HEK293 (cell line): ENCODE measurements around the gene DYRK2.

Experiments used
- CTCF ChIA-PET: fragments of 350-600 bp; formaldehyde crosslinking; extraction: SDS; loops from one replicate; lab custom pipeline; 2021; ENCODE audit warnings: antibody characterized with exemption; lab: Yijun Ruan, JAX
- POLR2A ChIA-PET: fragments of 300-600 bp; formaldehyde crosslinking; extraction: SDS; loops from one replicate; lab custom pipeline; 2020; ENCODE audit warnings: antibody characterized with exemption, inconsistent platforms; lab: Yijun Ruan, JAX
- H3K27ac ChIP-seq: fragments of 200-500 bp; sonication (Bioruptor generic); 2 replicates; pipeline ENCODE4 v1.5.1; 2014; ENCODE audit warnings: low read depth, low read length, control low read depth, inconsistent platforms; ENCODE audit errors: extremely low read depth
- H3K36me3 ChIP-seq, 2 experiments: fragments of 200-500 bp in 1 of 2; sonication (Bioruptor generic) in 1 of 2; 1 replicate in 1 of 2; 2 replicates in 1 of 2; pipeline ENCODE4 v1.5.1; 2014 to 2017; ENCODE audit warnings: inconsistent platforms in 2 of 2, low read length in 2 of 2; ENCODE audit not compliant: control insufficient read depth in 2 of 2, insufficient read depth in 1 of 2
- H3K4me1 ChIP-seq: fragments of 200-500 bp; sonication (Bioruptor generic); 2 replicates; pipeline ENCODE4 v1.5.1; 2014; ENCODE audit warnings: mild to moderate bottlenecking, low read length, inconsistent platforms; ENCODE audit not compliant: control insufficient read depth, insufficient read depth
- H3K4me3 ChIP-seq: 2 replicates; pipeline ENCODE4 v1.5.1; 2011; ENCODE audit warnings: low read depth, mild to moderate bottlenecking, control low read depth, low read length, moderate library complexity
- H3K9me3 ChIP-seq: fragments of 200-500 bp; sonication (Bioruptor generic); 2 replicates; pipeline ENCODE4 v1.5.1; 2014; ENCODE audit warnings: low read depth, low read length, inconsistent platforms; ENCODE audit not compliant: control insufficient read depth, insufficient read depth
- KLF7 ChIP-seq: fragments of 450-650 bp; formaldehyde crosslinking; IDR thresholded peaks from 2 replicates; pipeline ENCODE4 v1.5.1; 2016; ENCODE audit warnings: missing biosample characterization, missing genetic modification characterization, borderline replicate concordance
- SCRT1 ChIP-seq: fragments of 450-650 bp; formaldehyde crosslinking; IDR thresholded peaks from 2 replicates; pipeline ENCODE4 v1.5.1; 2016; ENCODE audit warnings: missing biosample characterization, missing genetic modification characterization, borderline replicate concordance
- TRIM28 ChIP-seq: IDR thresholded peaks from 2 replicates; pipeline ENCODE4 v1.6.1; 2011; ENCODE audit warnings: low read length, control low read depth, borderline replicate concordance
- WT1 ChIP-seq: fragments of 450-650 bp; formaldehyde crosslinking; IDR thresholded peaks from 2 replicates; pipeline ENCODE4 v1.5.1; 2016; ENCODE audit warnings: missing biosample characterization, missing genetic modification characterization
- ZBTB1 ChIP-seq: fragments of 450-650 bp; formaldehyde crosslinking; IDR thresholded peaks from 2 replicates; pipeline ENCODE4 v1.5.1; 2016; ENCODE audit warnings: missing biosample characterization, missing genetic modification characterization
- ZBTB17 ChIP-seq: fragments of 450-650 bp; formaldehyde crosslinking; IDR thresholded peaks from 2 replicates; pipeline ENCODE4 v1.5.1; 2016; ENCODE audit warnings: missing biosample characterization, missing genetic modification characterization
- ZBTB48 ChIP-seq: fragments of 450-650 bp; formaldehyde crosslinking; IDR thresholded peaks from 2 replicates; pipeline ENCODE4 v1.5.1; 2016; ENCODE audit warnings: missing biosample characterization, missing genetic modification characterization
- ZEB2 ChIP-seq: fragments of 450-650 bp; formaldehyde crosslinking; IDR thresholded peaks from 2 replicates; pipeline ENCODE4 v1.5.1; 2016; ENCODE audit warnings: missing biosample characterization, missing genetic modification characterization
- ZFP41 ChIP-seq: fragments of 450-650 bp; formaldehyde crosslinking; IDR thresholded peaks from 2 replicates; pipeline ENCODE4 v1.5.1; 2016; ENCODE audit warnings: missing biosample characterization, missing genetic modification characterization, borderline replicate concordance
- ZNF214 ChIP-seq: fragments of 450-650 bp; formaldehyde crosslinking; IDR thresholded peaks from 2 replicates; pipeline ENCODE4 v1.5.1; 2017; ENCODE audit warnings: missing biosample characterization, mild to moderate bottlenecking, missing genetic modification characterization, borderline replicate concordance
- ZNF302 ChIP-seq: fragments of 450-650 bp; formaldehyde crosslinking; IDR thresholded peaks from 2 replicates; pipeline ENCODE4 v1.5.1; 2016; ENCODE audit warnings: missing biosample characterization, missing genetic modification characterization, low read depth
- ZNF404 ChIP-seq: fragments of 450-650 bp; formaldehyde crosslinking; IDR thresholded peaks from 2 replicates; pipeline ENCODE4 v1.5.1; 2017; ENCODE audit warnings: missing biosample characterization, missing genetic modification characterization
- ZNF416 ChIP-seq: fragments of 450-650 bp; formaldehyde crosslinking; IDR thresholded peaks from 2 replicates; pipeline ENCODE4 v1.5.1; 2016; ENCODE audit warnings: missing biosample characterization, missing genetic modification characterization
- ZNF473 ChIP-seq: fragments of 450-650 bp; formaldehyde crosslinking; IDR thresholded peaks from 2 replicates; pipeline ENCODE4 v1.5.1; 2017; ENCODE audit warnings: missing biosample characterization, missing genetic modification characterization
- ZNF596 ChIP-seq: fragments of 450-650 bp; IDR thresholded peaks from 2 replicates; pipeline ENCODE4 v1.5.0; 2018; ENCODE audit warnings: missing biosample characterization, mild to moderate bottlenecking, missing genetic modification characterization, moderate library complexity
- ZNF610 ChIP-seq: fragments of 450-650 bp; formaldehyde crosslinking; IDR thresholded peaks from 2 replicates; pipeline ENCODE4 v1.5.1; 2016; ENCODE audit warnings: missing biosample characterization, missing genetic modification characterization, borderline replicate concordance
- ZNF629 ChIP-seq: fragments of 450-650 bp; formaldehyde crosslinking; IDR thresholded peaks from 2 replicates; pipeline ENCODE4 v1.5.1; 2017; ENCODE audit warnings: missing biosample characterization, missing genetic modification characterization
- ZNF747 ChIP-seq: fragments of 450-650 bp; formaldehyde crosslinking; IDR thresholded peaks from 2 replicates; pipeline ENCODE4 v1.5.1; 2016; ENCODE audit warnings: missing biosample characterization, missing genetic modification characterization
- ZNF837 ChIP-seq: fragments of 450-650 bp; formaldehyde crosslinking; IDR thresholded peaks from 2 replicates; pipeline ENCODE4 v1.5.1; 2016; ENCODE audit warnings: missing biosample characterization, missing genetic modification characterization
- ZNF843 ChIP-seq: fragments of 450-650 bp; formaldehyde crosslinking; IDR thresholded peaks from 2 replicates; pipeline ENCODE4 v1.5.1; 2016; ENCODE audit warnings: missing biosample characterization, missing genetic modification characterization
- ZSCAN16 ChIP-seq: fragments of 450-650 bp; formaldehyde crosslinking; IDR thresholded peaks from 2 replicates; pipeline ENCODE4 v1.5.1; 2016; ENCODE audit warnings: missing biosample characterization, missing genetic modification characterization
- ZSCAN30 ChIP-seq: fragments of 450-650 bp; IDR thresholded peaks from 2 replicates; pipeline ENCODE4 v1.5.1; 2018; ENCODE audit warnings: missing biosample characterization, mild to moderate bottlenecking, missing genetic modification characterization, moderate library complexity
- TF ChIP-seq, protein P1 (sequence below): fragments of 450-650 bp; formaldehyde crosslinking; IDR thresholded peaks from 2 replicates; pipeline ENCODE4 v1.5.1; 2017; ENCODE audit warnings: missing biosample characterization, missing genetic modification characterization
- TF ChIP-seq, protein P2 (sequence below): fragments of 450-650 bp; formaldehyde crosslinking; IDR thresholded peaks from 2 replicates; pipeline ENCODE4 v1.5.1; 2016; ENCODE audit warnings: missing biosample characterization, missing genetic modification characterization
- TF ChIP-seq, protein P3 (sequence below): fragments of 450-650 bp; formaldehyde crosslinking; IDR thresholded peaks from 2 replicates; pipeline ENCODE4 v1.5.1; 2016; ENCODE audit warnings: missing biosample characterization, missing genetic modification characterization

The DYRK2 gene

DNA sequence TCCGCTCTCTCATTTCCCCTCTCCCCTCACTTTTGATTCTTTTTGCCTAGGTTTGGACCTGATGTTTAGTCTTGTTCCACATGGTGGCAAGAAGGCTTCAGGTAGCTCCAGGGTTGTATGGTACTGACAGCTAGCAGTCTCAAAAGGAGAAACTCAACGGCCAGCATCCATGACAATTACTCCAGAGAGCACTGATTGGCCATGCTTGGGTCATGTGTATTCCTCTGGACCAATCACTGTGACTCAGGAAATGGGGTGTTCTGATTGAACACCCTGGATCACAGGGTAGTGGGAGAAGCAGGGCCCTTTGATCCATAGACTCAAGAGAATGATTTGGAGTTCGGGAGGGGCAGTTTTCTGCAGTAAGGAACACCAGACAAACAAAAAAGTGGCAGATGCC, 45.3 kb downstream of the DYRK2 start:
- Histone ChIP-seq H3K4me3 (no peak overlapping the region), H3K4me1 (peaks cover 3% of the 10 kb centered on the region)
- TF ChIP-seq ZNF596 (tag by site-specific recombination) = no peak
- no peak for TF ChIP-seq KLF7 (tag by site-specific recombination)
- TF ChIP-seq ZNF416 (tag by site-specific recombination) = no peak
- no peak for TF ChIP-seq ZNF747 (tag by site-specific recombination)
- TF ChIP-seq ZNF404 = no peak
- no peak for TF ChIP-seq ZNF302 (tag by site-specific recombination)
- TF ChIP-seq ZNF837 = no peak
- no peak for TF ChIP-seq ZBTB1 (tag by site-specific recombination)
- TF ChIP-seq, all 188 proteins: peak for 0
- no peaks in the 10 kb centered on the region for H3K36me3 ChIP-seq
- no peak overlapping the region for H3K27ac ChIP-seq
- CTCF ChIA-PET = interaction anchor here (0.8 kb wide), 1 partner anchor 253 kb away, joined by 3 read pairs; no protein-coding TSS in a partner anchor
- no peaks in the 10 kb centered on the region for H3K9me3 ChIP-seq
- POLR2A ChIA-PET = no interaction called here

DNA sequence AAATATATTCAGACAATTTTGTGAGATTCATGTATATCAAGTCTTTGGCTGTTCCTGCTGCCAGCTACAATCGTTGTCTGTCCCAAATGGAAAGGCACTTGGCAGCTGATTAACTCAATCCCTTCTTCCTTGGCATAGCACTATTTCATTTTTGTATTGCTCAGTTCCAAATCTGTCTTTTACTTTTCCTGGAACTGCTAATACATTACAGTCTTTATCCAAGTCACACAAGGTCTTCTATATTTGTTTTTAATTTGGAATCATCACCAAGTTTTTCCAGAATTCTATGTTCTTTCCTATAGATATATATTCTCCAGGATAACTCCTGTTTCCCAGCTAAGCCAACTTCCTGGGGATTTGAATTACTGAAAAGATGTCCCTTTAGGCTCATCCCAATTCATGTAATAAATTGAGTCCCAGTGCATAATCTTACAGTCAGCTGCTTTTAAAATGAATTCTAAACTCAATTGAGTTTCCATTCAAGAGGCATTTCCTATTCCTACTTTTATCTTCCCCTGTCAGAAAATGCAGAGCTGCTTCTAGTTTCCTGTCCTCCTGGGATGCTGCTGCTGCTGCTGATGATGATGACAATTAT, 45.9 kb downstream of the DYRK2 start:
- H3K36me3 ChIP-seq = no peaks in the 10 kb centered on the region
- TF ChIP-seq ZNF843 (tag by site-specific recombination) = no peak
- TF ChIP-seq ZNF214 = no peak
- no peak for TF ChIP-seq ZBTB17 (tag by site-specific recombination)
- TF ChIP-seq WT1 (tag by site-specific recombination) = no peak
- TF ChIP-seq, protein P1, sequence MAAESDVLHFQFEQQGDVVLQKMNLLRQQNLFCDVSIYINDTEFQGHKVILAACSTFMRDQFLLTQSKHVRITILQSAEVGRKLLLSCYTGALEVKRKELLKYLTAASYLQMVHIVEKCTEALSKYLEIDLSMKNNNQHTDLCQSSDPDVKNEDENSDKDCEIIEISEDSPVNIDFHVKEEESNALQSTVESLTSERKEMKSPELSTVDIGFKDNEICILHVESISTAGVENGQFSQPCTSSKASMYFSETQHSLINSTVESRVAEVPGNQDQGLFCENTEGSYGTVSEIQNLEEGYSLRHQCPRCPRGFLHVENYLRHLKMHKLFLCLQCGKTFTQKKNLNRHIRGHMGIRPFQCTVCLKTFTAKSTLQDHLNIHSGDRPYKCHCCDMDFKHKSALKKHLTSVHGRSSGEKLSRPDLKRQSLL (tag by site-specific recombination) = no peak
- TF ChIP-seq, protein P2, sequence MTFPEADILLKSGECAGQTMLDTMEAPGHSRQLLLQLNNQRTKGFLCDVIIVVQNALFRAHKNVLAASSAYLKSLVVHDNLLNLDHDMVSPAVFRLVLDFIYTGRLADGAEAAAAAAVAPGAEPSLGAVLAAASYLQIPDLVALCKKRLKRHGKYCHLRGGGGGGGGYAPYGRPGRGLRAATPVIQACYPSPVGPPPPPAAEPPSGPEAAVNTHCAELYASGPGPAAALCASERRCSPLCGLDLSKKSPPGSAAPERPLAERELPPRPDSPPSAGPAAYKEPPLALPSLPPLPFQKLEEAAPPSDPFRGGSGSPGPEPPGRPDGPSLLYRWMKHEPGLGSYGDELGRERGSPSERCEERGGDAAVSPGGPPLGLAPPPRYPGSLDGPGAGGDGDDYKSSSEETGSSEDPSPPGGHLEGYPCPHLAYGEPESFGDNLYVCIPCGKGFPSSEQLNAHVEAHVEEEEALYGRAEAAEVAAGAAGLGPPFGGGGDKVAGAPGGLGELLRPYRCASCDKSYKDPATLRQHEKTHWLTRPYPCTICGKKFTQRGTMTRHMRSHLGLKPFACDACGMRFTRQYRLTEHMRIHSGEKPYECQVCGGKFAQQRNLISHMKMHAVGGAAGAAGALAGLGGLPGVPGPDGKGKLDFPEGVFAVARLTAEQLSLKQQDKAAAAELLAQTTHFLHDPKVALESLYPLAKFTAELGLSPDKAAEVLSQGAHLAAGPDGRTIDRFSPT (tag by site-specific recombination) = no peak
- no peak for TF ChIP-seq ZFP41 (tag by site-specific recombination)
- no peak for TF ChIP-seq ZBTB48 (tag by site-specific recombination)
- TF ChIP-seq ZEB2 (tag by site-specific recombination) = no peak
- TF ChIP-seq ZNF473 (tag by site-specific recombination) = no peak
- TF ChIP-seq, protein P3, sequence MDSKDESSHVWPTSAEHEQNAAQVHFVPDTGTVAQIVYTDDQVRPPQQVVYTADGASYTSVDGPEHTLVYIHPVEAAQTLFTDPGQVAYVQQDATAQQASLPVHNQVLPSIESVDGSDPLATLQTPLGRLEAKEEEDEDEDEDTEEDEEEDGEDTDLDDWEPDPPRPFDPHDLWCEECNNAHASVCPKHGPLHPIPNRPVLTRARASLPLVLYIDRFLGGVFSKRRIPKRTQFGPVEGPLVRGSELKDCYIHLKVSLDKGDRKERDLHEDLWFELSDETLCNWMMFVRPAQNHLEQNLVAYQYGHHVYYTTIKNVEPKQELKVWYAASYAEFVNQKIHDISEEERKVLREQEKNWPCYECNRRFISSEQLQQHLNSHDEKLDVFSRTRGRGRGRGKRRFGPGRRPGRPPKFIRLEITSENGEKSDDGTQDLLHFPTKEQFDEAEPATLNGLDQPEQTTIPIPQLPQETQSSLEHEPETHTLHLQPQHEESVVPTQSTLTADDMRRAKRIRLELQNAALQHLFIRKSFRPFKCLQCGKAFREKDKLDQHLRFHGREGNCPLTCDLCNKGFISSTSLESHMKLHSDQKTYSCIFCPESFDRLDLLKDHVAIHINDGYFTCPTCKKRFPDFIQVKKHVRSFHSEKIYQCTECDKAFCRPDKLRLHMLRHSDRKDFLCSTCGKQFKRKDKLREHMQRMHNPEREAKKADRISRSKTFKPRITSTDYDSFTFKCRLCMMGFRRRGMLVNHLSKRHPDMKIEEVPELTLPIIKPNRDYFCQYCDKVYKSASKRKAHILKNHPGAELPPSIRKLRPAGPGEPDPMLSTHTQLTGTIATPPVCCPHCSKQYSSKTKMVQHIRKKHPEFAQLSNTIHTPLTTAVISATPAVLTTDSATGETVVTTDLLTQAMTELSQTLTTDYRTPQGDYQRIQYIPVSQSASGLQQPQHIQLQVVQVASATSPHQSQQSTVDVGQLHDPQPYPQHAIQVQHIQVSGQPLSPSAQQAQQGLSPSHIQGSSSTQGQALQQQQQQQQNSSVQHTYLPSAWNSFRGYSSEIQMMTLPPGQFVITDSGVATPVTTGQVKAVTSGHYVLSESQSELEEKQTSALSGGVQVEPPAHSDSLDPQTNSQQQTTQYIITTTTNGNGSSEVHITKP (tag by site-specific recombination) = no peak
- no peak for TF ChIP-seq ZSCAN16 (tag by site-specific recombination)
- TF ChIP-seq ZNF629 (tag by site-specific recombination) = no peak
- no peak for TF ChIP-seq ZSCAN30 (tag by site-specific recombination)
- TF ChIP-seq SCRT1 (tag by site-specific recombination) = no peak
- TF ChIP-seq TRIM28 = no peak
- no peak for TF ChIP-seq ZNF610 (tag by site-specific recombination)
- CTCF ChIA-PET = interaction anchor here (0.8 kb wide), 1 partner anchor 253 kb away, joined by 3 read pairs; no protein-coding TSS in a partner anchor
- H3K4me1 ChIP-seq = peaks cover 3% of the 10 kb centered on the region
- no peak overlapping the region for H3K4me3 ChIP-seq
- POLR2A ChIA-PET = no interaction called here
- no peaks in the 10 kb centered on the region for H3K9me3 ChIP-seq
- no peak overlapping the region for H3K27ac ChIP-seq
